K562 (cell line): Measurements from ENCODE around the gene ARL8A.

Experiments
- GABPB1 ChIP-seq: sonication (generic); formaldehyde crosslinking; IDR thresholded peaks from 2 replicates; pipeline ENCODE4 v1.8.0; 2022; ENCODE audit warnings: mild to moderate bottlenecking, missing genetic modification reagents
- KDM1A ChIP-seq, 2 experiments: fragments of 450-650 bp; IDR thresholded peaks; 2 replicates each; pipeline ENCODE4 v1.6.1; 2016; ENCODE audit warnings: mild to moderate bottlenecking in 2 of 2
- MIER1 ChIP-seq: fragments of 450-650 bp; IDR thresholded peaks from 2 replicates; pipeline ENCODE4 v1.6.1; 2016; ENCODE audit warnings: antibody characterized with exemption, mild to moderate bottlenecking, low read depth
- PHF21A ChIP-seq: fragments of 450-650 bp; IDR thresholded peaks from 2 replicates; pipeline ENCODE4 v1.6.1; 2017; ENCODE audit warnings: low read depth, borderline replicate concordance
- TCF7L2 ChIP-seq: fragments of 150-350 bp; IDR thresholded peaks from 2 replicates; pipeline ENCODE4 v1.6.1; 2016; ENCODE audit warnings: low read depth, mild to moderate bottlenecking, low read length, moderate library complexity
- ZBTB33 ChIP-seq: sonication (generic); formaldehyde crosslinking; IDR thresholded peaks from 2 replicates; pipeline ENCODE4 v1.8.1; 2023; ENCODE audit warnings: mild to moderate bottlenecking, missing genetic modification reagents
- ZNF280B ChIP-seq: fragments of 250-450 bp; sonication (Bioruptor Pico); IDR thresholded peaks from 2 replicates; pipeline ENCODE4 v1.5.1; 2021; ENCODE audit warnings: mild to moderate bottlenecking
- ZNF318 ChIP-seq, 2 experiments: fragments of 450-650 bp; IDR thresholded peaks; 2 replicates each; pipeline ENCODE4 v1.6.1; 2016; ENCODE audit warnings: mild to moderate bottlenecking in 2 of 2, borderline replicate concordance in 1 of 2, low read depth in 1 of 2, moderate library complexity in 1 of 2

- TF ChIP-seq PHF21A (no peak), ZBTB33 (CRISPR knock-in tag) (no peak), MIER1 (no peak), KDM1A (IDR thresholded peaks at IDR 0.05) (no peak), ZNF280B (CRISPR knock-in tag) (no peak), ZNF318 (IDR thresholded peaks at IDR 0.05; ENCODE audit: borderline replicate concordance in 1 of 2, low read depth in 1 of 2) (no peak), GABPB1 (no peak), TCF7L2 (no peak)
Observed at GRCh38 chr1:202170726-202171125, 26.2 kb upstream of the ARL8A start.
